Measurements from ENCODE around the gene PLEKHM1.
"Not testable (repeated sequence)": the region's sequence is repeated elsewhere in the genome, so short reads cannot be mapped to it uniquely, and the experiment has no call there.

The PLEKHM1 gene

GRCh38 chr17:45490615-45491433, at the start of gene PLEKHM1:
Gene PLEKHM1, minus strand, starts transcription at chr17:45490721. Its CDS starts 8,237 bp downstream, at chr17:45482484.
- peak; percentile 91 for DNase-seq

GRCh38 chr17:45538168-45538567, 47.6 kb upstream of the PLEKHM1 start:
- DNase-seq: not testable (repeated sequence)

GRCh38 chr17:45506072-45506471, 15.6 kb upstream of the PLEKHM1 start:
- not testable (repeated sequence) for DNase-seq

- DNase-seq: not testable (repeated sequence)
Observed at GRCh38 chr17:45505183-45505582, 14.7 kb upstream of the PLEKHM1 start.

GRCh38 chr17:45501092-45501707, 10.7 kb upstream of the PLEKHM1 start:
- not testable (repeated sequence) for DNase-seq

- DNase-seq: not testable (repeated sequence)
Observed at GRCh38 chr17:45500478-45500877, 10.0 kb upstream of the PLEKHM1 start.

- not testable (repeated sequence) for DNase-seq
Observed at GRCh38 chr17:45499208-45499607, 8.7 kb upstream of the PLEKHM1 start.

GRCh38 chr17:45498377-45498776, 7.9 kb upstream of the PLEKHM1 start:
- not testable (repeated sequence) for DNase-seq

- DNase-seq: not testable (repeated sequence)
Observed at GRCh38 chr17:45497449-45497848, 6.9 kb upstream of the PLEKHM1 start.

- DNase-seq: not testable (repeated sequence)
Observed at GRCh38 chr17:45496507-45496906, 6.0 kb upstream of the PLEKHM1 start.

- DNase-seq: not testable (repeated sequence)
Observed at GRCh38 chr17:45494556-45494955, 4.0 kb upstream of the PLEKHM1 start.

GRCh38 chr17:45492156-45492555, 1.6 kb upstream of the PLEKHM1 start:
- not testable (repeated sequence) for DNase-seq

GRCh38 chr17:45490198-45490597, 323 bp downstream of the PLEKHM1 start:
- peak; percentile 22 for DNase-seq

GRCh38 chr17:45487704-45488103, 2.8 kb downstream of the PLEKHM1 start:
- DNase-seq: not testable (repeated sequence)

GRCh38 chr17:45483591-45484216, 6.8 kb downstream of the PLEKHM1 start:
- DNase-seq: not testable (repeated sequence)

- DNase-seq: not testable (repeated sequence)
Observed at GRCh38 chr17:45483177-45483576, 7.3 kb downstream of the PLEKHM1 start.

GRCh38 chr17:45482317-45482716, 8.2 kb downstream of the PLEKHM1 start:
- DNase-seq: not testable (repeated sequence)

- not testable (repeated sequence) for DNase-seq
Observed at GRCh38 chr17:45475436-45475835, 15.1 kb downstream of the PLEKHM1 start.

GRCh38 chr17:45472249-45472648, 18.3 kb downstream of the PLEKHM1 start:
- DNase-seq: not testable (repeated sequence)

- DNase-seq: not testable (repeated sequence)
Observed at GRCh38 chr17:45469204-45469563, 21.3 kb downstream of the PLEKHM1 start.

- not testable (repeated sequence) for DNase-seq
Observed at GRCh38 chr17:45468293-45469203, 22.0 kb downstream of the PLEKHM1 start.
